Esophagus squamous epithelium (tissue), 4 donors: ENCODE data around the gene MTA1.

ENCODE experiments used
- CTCF ChIP-seq, 6 experiments: fragments of 450-650 bp in 4 of 6; fragments of 200-600 bp in 2 of 6; sonication (generic) in 2 of 6; IDR thresholded peaks; one replicate each; pipeline ENCODE4 v1.5.1; 2016 to 2019; ENCODE audit warnings: antibody characterized with exemption in 6 of 6, mild to moderate bottlenecking in 4 of 6, moderate library complexity in 4 of 6
- POLR2A ChIP-seq, 4 donors: fragments of 450-650 bp; IDR thresholded peaks; one replicate each; pipeline ENCODE4 v1.6.1; 2017; ENCODE audit warnings: antibody characterized with exemption in 4 of 4, mild to moderate bottlenecking in 4 of 4, moderate library complexity in 3 of 4

DNA sequence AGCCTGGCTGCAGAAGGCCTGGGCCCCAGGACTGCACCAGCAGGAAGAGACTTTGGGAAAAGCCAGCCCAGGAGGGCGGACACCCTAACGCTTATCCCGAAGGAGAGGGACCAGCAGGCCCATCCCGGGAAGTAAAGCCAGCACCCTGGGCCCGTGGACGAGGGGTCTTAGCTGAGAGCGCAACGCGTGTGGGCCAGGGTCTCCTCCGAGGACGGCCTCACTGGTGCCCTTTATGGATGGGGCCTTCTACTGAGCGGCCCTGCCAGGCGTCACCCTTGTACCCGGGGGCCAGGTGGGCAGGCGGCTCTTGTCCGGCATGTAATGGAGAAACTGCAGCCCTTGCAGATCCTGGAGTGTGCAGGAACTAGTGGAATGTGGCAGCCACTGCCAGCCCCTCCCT, 85.5 kb downstream of the MTA1 start:
- TF ChIP-seq CTCF (IDR thresholded peaks at IDR 0.05) (no peak), POLR2A (IDR thresholded peaks at IDR 0.05) (no peak)
